Small intestine (tissue), 7 donors: ENCODE data around the gene MBLAC1. TPM values are rescaled to one million over a fixed set of nuclear protein-coding genes. Genes with fewer than 3 reads are reported as not detected.
A peak's percentile ranks its signal among the peaks of the same experiment; 100 is the strongest.

ENCODE experiments used
- DNase-seq, 2 donors: peaks; one replicate each; pipeline versions ENCODE4 v3.0.0 to v3.0.0-alpha.2; 2013
- FAIRE-seq: peaks from 2 replicates; lab custom pipeline; 2012; peaks lifted over from hg19 to GRCh38; lab: Jason Lieb, UNC
- H3K27ac ChIP-seq, 3 donors: one replicate each; pipeline ENCODE4 v1.5.1; 2013; ENCODE audit warnings: low read length in 2 of 3, mild to moderate bottlenecking in 2 of 3, control low read depth in 1 of 3, inconsistent platforms in 1 of 3, low read depth in 1 of 3, moderate library complexity in 1 of 3
- H3K27me3 ChIP-seq, 3 donors: one replicate each; pipeline ENCODE4 v1.6.1; 2013; ENCODE audit warnings: low read length in 3 of 3, inconsistent platforms in 1 of 3; ENCODE audit not compliant: control insufficient read depth in 3 of 3, insufficient read depth in 3 of 3
- H3K36me3 ChIP-seq, 3 donors: one replicate each; pipeline ENCODE4 v1.6.1; 2013; ENCODE audit warnings: low read length in 3 of 3, inconsistent platforms in 1 of 3, low read depth in 1 of 3, mild to moderate bottlenecking in 1 of 3, moderate library complexity in 1 of 3; ENCODE audit not compliant: control insufficient read depth in 3 of 3, insufficient read depth in 2 of 3
- H3K4me1 ChIP-seq, 3 donors: one replicate each; pipeline ENCODE4 v1.6.1; 2013; ENCODE audit warnings: low read length in 2 of 3, inconsistent platforms in 1 of 3, low read depth in 1 of 3, mild to moderate bottlenecking in 1 of 3, moderate library complexity in 1 of 3; ENCODE audit not compliant: control insufficient read depth in 3 of 3, insufficient read depth in 2 of 3
- H3K4me3 ChIP-seq, 3 donors: one replicate each; pipeline ENCODE4 v1.5.1; 2013; ENCODE audit warnings: low read length in 3 of 3, control low read depth in 1 of 3, inconsistent platforms in 1 of 3, low read depth in 1 of 3, mild to moderate bottlenecking in 1 of 3, moderate library complexity in 1 of 3
- H3K9me3 ChIP-seq, 2 donors: one replicate each; pipeline ENCODE4 v1.6.1; 2013; ENCODE audit warnings: low read depth in 1 of 2, low read length in 1 of 2; ENCODE audit not compliant: control insufficient read depth in 2 of 2, insufficient read depth in 1 of 2
- WGBS, 3 donors: extraction: QIAGEN DNeasy Blood & Tissue Kit; methylation state at CpG; one replicate each; pipeline ENCODE4 v1.1.7; 2013; 5-methylcytosine and 5-hydroxymethylcytosine counted together
- polyA plus RNA-seq, 4 donors: library from polyadenylated mRNA; stranded (reverse) in 3 of 4; unstranded in 1 of 4; fragments of 200-250 nt in 3 of 4; fragments of 120-200 nt in 1 of 4; gene quantifications; one replicate each; pipeline versions ENCODE4 v1.2.1 to v1.2.3, GENCODE V29; 2013
- donor health status: healthy with polysubstance abuse.
- donor health status: control.
- donor health status: control.
- donor health status: Bipolar disorder and iron deficiency.
- donor health status: healthy.

Gene MBLAC1
- polyA plus RNA-seq, 4 donors = 2.0 to 3.3 (median 2.7) TPM

DNA sequence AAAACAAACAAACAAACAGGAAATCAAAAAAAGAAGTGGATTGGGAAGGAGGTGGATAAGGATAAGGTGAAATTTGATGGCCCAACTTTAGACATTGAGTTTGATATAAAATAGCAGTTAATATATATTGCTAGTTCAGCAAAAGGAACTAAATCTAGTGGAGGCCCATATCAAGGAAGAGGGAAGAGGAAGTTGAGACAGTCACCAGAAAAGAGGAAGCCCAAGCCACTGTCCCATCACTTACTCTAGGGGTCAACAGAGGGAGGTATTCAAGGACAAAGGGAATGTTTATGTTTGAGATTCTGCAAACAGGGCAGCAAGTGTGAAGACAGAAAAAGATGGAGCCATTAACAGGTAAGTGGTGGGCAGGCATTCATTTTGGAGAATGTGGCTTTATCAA is 25.6 kb downstream of the MBLAC1 start:
- H3K36me3 ChIP-seq = peaks cover 3 to 55% (median 5%) of the 10 kb centered on the region in 3 donors
- H3K4me1 ChIP-seq = peaks cover 3 to 49% (median 8%) of the 10 kb centered on the region in 3 donors
- DNase-seq (no peak), FAIRE-seq (no peak)
- no peak overlapping the region for H3K27ac ChIP-seq
- H3K4me3 ChIP-seq = no peak overlapping the region
- no peaks in the 10 kb centered on the region for H3K9me3 ChIP-seq
- no peaks in the 10 kb centered on the region for H3K27me3 ChIP-seq

DNA sequence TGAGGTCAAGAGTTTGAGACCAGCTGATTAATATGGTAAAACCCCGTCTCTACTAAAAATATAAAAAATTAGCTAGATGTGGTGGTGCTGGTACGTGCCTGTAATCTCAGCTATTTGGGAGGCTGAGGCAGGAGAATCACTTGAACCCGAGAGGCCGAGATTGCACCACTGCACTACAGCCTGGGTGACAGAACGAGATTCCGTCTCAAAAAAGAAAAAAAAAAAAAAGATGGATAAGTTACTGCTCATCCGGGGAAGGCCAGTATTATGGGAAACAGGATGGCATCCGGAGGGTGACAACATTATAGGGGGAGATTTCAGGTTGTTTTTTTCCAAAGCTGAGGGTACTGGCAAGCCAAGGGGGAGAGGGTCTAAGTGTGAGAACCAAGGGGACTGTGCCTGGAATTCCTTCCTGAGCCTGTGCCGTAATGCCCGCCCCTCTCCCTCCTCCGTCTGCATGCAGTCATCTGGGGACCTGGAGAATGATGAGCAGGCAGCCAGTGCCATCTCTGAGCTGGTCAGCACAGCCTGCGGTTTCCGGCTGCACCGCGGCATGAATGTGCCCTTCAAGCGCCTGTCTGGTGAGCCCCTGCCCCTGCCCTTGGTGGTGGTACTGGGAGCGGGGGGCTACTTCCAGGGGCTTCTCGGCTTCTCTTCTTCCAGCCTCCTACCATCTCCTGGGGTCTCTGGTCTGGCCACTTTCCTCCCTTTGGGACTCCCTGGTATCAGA is 26.3 kb downstream of the MBLAC1 start:
- Histone ChIP-seq H3K4me1 (peaks cover 5 to 53% (median 8%) of the 10 kb centered on the region in 3 donors), H3K27ac (peak overlapping the region; percentile 75 to 91 (median 79)), H3K9me3 (no peaks in the 10 kb centered on the region), H3K4me3 (no peak overlapping the region), H3K36me3 (peaks cover 3 to 57% (median 5%) of the 10 kb centered on the region in 3 donors), H3K27me3 (no peaks in the 10 kb centered on the region)
- DNase-seq = no peak
- WGBS, 3 donors = 85 to 93% (median 91%) methylated on average over 18 of the region's 18 CpGs
- no peak for FAIRE-seq

DNA sequence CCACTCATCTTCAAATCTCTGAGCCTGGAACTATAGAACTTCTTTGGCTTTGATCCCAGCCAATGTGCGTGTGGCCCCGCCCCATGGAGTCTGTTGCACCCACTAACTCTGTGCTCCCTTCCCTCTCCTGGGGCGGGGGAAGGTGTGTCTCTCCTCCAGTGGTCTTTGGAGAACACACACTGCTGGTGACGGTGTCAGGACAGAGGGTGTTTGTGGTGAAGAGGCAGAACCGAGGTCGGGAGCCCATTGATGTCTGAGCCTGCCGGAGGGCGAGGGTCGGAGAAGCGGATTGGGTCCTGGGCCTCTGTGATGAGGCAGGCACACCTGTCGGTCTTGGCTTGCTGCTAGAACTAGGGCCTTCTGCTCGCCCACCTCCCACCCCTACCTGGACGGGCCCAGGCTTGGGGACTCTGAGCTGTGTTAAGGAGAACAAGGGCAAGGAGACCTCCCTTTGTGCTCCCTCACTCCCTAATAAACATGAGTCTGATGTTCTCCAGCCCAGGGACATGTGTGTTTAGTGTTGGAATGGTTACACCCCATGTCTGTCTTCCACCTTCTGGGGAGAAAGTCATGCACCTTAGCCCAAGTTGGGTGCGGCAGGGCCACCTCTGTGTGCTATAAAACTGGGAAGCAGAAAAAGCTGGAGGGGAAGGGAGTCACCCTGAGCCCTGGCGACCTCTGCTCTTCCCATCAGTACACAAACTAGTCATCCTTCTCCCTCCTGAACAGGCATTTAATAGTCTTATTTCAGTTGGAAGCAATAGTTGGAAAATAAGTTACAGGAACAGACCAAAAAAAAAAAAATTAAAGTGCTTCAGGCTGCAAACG is 27.2 kb downstream of the MBLAC1 start:
- H3K36me3 ChIP-seq = peaks cover 3 to 57% (median 5%) of the 10 kb centered on the region in 3 donors
- WGBS, 3 donors = 20 to 63% (median 37%) methylated on average over 16 of the region's 16 CpGs
- no peaks in the 10 kb centered on the region for H3K9me3 ChIP-seq
- FAIRE-seq (no peak), DNase-seq (peak; percentile 69 to 82)
- H3K27ac ChIP-seq = peak overlapping the region; percentile 75 to 91 (median 79)
- no peaks in the 10 kb centered on the region for H3K27me3 ChIP-seq
- H3K4me1 ChIP-seq = peaks cover 5 to 50% (median 8%) of the 10 kb centered on the region in 3 donors
- H3K4me3 ChIP-seq = no peak overlapping the region

DNA sequence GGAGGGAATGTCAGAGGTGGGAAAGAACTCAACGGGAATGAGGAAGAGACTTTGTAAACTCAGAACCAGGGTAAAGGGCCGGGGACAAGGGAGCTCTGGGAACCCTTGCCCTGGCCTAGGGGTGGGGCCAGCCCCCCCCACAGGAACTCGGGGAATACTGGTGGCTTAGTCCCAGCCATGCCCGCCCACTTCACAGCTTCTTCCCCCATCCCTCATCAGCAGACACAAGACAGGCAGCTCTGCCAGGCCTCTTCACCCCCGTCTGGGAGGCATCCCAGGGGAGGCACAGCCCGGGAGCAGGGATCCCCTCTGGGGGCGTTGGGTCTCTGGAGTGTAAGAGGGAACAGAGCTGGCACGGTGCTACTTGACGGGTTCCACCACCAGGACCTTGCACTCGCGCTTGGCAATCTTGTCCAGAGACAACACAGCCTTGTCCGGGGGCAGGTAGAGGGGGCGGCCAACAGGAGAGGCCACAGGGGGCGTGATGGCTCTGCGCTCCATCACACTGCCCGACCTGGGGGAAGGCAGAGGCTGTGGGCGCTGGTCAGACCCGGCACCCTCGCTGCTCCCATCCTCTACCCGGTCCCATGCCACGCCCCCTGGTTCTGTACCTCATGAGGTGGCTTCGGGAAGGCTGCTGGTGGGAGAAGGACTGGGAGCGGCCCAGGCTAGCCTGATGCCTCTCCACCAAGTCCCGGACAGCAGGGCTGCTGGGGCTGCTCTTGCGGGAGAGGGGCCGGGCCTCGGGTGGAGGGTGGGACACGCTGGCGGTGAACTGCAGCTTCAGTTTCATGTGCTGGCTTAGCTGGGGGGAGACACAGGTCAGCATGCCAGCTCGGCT is 28.1 kb downstream of the MBLAC1 start:
- Histone ChIP-seq H3K9me3 (no peaks in the 10 kb centered on the region), H3K36me3 (peaks cover 3 to 57% (median 5%) of the 10 kb centered on the region in 3 donors), H3K4me1 (peaks cover 5 to 50% (median 8%) of the 10 kb centered on the region in 3 donors), H3K4me3 (no peak overlapping the region), H3K27ac (peak overlapping the region; percentile 34 to 91 (median 75)), H3K27me3 (no peaks in the 10 kb centered on the region)
- DNase-seq (peak; percentile 80 to 81), FAIRE-seq (no peak)
- 42 to 63% (median 52%) methylated on average over 26 to 30 of the region's 30 CpGs for WGBS, 3 donors

DNA sequence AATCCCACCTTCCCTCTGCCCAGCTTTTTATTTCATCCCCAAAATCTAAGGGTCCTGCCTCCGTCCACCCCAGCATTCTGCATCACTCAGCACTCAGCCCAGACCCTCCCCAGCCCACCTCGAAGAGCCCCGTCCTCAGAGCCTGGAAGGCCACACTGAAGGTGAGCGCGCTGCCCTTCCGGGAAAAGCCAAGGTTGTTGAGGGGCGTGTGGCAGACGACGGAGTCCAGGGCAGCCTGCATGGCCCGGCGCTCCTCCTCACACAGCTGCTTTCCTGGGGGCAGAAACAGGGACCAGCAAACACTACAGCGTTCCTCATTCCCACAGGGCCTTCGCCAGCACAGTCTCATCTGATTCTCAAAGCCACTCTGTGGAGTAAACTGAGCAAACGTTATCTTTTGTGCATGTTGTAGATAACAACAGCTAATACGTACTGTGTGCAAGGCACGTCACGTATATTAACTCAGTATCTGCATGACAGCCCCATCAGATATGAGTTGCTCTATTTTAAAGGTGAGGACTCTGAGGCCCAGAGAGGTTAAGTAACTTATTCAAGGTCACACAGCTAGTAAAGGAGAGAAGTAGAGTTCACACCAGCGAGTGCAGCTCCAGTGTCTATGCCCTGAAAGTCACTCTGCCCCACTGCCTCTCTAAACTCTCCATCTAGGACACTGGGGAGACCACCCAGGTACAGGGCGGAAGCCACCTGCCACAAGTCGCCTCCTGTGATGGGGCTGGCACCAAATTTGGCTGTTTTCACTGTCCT is 29.0 kb downstream of the MBLAC1 start:
- Histone ChIP-seq H3K4me3 (no peak overlapping the region), H3K36me3 (peaks cover 3 to 57% (median 5%) of the 10 kb centered on the region in 3 donors), H3K4me1 (peaks cover 4 to 50% (median 5%) of the 10 kb centered on the region in 3 donors), H3K9me3 (no peaks in the 10 kb centered on the region), H3K27ac (peak overlapping the region in 2 of 3 donors; percentile 34 to 75), H3K27me3 (no peaks in the 10 kb centered on the region)
- DNase-seq (no peak), FAIRE-seq (no peak)
- WGBS, 3 donors = 62 to 79% (median 69%) methylated on average over 20 of the region's 20 CpGs

DNA sequence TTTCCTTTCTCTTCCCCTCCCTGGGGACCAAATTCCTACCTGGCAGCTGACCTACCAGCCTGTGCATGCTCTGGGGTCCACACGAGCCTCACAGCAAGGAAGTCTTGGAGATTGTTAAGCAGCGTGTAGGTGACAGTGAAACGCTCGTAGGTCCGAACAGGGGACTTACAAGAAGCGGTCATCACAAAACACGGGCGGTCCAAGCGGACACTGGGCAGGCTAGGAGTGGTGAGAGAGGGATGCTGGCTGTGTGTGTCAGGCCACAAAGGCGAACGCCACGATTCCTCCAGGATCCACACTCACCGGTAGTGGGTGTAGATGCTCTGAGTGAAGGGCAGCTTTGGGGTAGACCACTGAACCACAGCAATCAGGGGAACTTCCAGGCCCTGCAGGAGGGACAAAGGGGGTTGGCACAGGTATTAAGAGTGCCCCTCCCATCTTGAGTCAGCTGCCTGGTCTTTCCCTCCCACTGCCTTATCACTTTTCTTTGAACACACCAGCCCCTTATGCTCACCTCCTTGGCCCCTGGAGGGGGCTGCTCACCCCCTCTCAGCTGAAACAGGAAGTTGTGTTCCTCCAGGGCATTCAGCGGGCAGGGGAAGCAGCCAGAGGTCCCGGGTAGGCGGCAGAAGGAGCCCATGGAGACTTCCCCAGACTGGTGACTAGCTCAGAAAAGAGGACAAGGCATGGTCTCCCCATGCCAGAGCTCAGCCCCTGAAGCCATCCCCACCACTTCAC is 29.7 kb downstream of the MBLAC1 start:
- Histone ChIP-seq H3K9me3 (no peaks in the 10 kb centered on the region), H3K4me1 (peaks cover 4 to 50% (median 5%) of the 10 kb centered on the region in 3 donors), H3K4me3 (no peak overlapping the region), H3K27me3 (no peaks in the 10 kb centered on the region), H3K27ac (peak overlapping the region in 1 of 3 donors; percentile 13), H3K36me3 (peaks cover 3 to 57% (median 5%) of the 10 kb centered on the region in 3 donors)
- DNase-seq (no peak), FAIRE-seq (no peak)
- WGBS, 3 donors = 81 to 85% (median 82%) methylated on average over 16 of the region's 16 CpGs

DNA sequence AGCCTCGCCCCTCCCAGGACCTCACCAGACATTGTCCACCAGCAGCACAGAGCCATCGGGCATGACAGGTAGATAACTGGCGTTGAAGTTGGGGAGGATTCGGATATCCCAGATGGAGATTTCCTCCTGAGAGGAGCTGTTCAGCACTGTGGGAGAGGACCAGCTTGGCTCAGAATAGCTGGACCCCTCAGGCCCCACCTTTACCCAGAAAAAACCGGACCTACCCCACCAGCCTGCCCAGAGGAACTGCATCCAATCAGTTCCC is 30.2 kb downstream of the MBLAC1 start:
- WGBS, 3 donors = 62 to 75% (median 70%) methylated on average over 5 of the region's 5 CpGs
- Histone ChIP-seq H3K4me3 (no peak overlapping the region), H3K9me3 (no peaks in the 10 kb centered on the region), H3K27me3 (no peaks in the 10 kb centered on the region), H3K27ac (peak overlapping the region in 2 of 3 donors; percentile 13 to 42), H3K36me3 (peaks cover 3 to 52% (median 5%) of the 10 kb centered on the region in 3 donors), H3K4me1 (peaks cover 4 to 50% (median 5%) of the 10 kb centered on the region in 3 donors)
- DNase-seq = no peak
- FAIRE-seq = no peak
